Parathyroid adenoma (tissue), 2 donors: Measurements from ENCODE around the gene C2CD2.

Experiments used
- H2AFZ ChIP-seq: fragments of 300-600 bp; sonication (generic); one replicate; pipeline ENCODE4 v1.7.0; 2017; ENCODE audit warnings: antibody characterized with exemption, mild to moderate bottlenecking
- H3K27ac ChIP-seq: fragments of 300-600 bp; sonication (generic); one replicate; pipeline ENCODE4 v1.7.0; 2017
- H3K27me3 ChIP-seq: fragments of 300-600 bp; sonication (generic); one replicate; pipeline ENCODE4 v1.7.0; 2017; ENCODE audit warnings: low read length; ENCODE audit not compliant: control insufficient read depth, insufficient read depth
- H3K36me3 ChIP-seq: fragments of 300-600 bp; sonication (generic); one replicate; pipeline ENCODE4 v1.7.0; 2017; ENCODE audit warnings: low read length; ENCODE audit not compliant: control insufficient read depth, insufficient read depth
- H3K4me1 ChIP-seq: fragments of 300-600 bp; sonication (generic); one replicate; pipeline ENCODE4 v1.7.0; 2017; ENCODE audit warnings: control low read depth
- H3K4me2 ChIP-seq: fragments of 300-600 bp; sonication (generic); one replicate; pipeline ENCODE4 v1.7.0; 2017; ENCODE audit warnings: low read length
- H3K4me3 ChIP-seq: fragments of 300-600 bp; sonication (generic); one replicate; pipeline ENCODE4 v1.7.0; 2017; ENCODE audit warnings: low read depth, low read length
- H3K79me2 ChIP-seq: fragments of 300-600 bp; sonication (generic); one replicate; pipeline ENCODE4 v1.7.0; 2017; ENCODE audit warnings: control low read depth
- H3K9ac ChIP-seq: fragments of 300-600 bp; sonication (generic); one replicate; pipeline ENCODE4 v1.7.0; 2017; ENCODE audit warnings: mild to moderate bottlenecking
- H3K9me3 ChIP-seq: fragments of 300-600 bp; sonication (generic); one replicate; pipeline ENCODE4 v1.7.0; 2017; ENCODE audit warnings: low read length; ENCODE audit not compliant: control insufficient read depth
- TF ChIP-seq, protein P1 (sequence below): fragments of 300-600 bp; sonication (generic); IDR thresholded peaks from one replicate; pipeline ENCODE4 v1.7.0; 2017; ENCODE audit warnings: antibody characterized with exemption, mild to moderate bottlenecking
- donor health status: primary hyperparathyroidism.

The C2CD2 gene

DNA sequence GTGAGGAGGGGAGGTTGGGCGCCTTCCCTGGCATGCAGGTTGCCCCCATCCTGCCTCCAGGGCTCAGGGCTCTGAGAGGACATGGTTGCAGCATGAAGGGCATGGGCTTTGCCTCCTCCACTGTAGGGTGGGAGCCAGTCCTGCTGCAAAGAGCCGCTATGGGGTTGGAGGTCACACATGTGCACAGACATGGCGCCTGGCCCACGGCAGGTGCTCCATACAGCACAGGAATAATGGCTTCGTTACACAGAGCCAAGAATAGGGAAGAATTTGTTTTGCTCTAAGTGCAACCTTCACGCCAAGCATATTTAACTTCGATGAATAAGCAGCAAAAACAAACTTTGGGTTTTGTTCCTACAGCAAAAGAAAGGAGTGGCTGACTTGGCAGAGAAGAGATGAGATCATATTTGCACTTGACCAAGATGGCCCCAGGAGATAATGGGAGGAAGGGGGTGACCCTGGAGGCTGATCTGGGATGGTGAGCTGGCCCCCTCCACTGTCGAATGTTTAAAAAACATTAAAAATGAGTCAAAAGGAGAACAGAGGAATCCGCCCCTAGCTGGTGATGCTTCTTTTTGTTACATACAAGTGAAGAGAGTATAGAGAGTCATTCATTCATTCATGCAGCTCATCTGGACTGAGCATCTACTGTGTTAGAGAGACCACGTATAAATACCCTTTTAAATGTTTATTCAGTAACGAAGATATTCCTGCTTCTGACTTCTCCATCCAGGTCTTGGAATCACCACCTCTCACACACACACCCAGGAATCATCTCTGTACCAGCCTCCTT, 12.4 kb upstream of the C2CD2 start:
- Histone ChIP-seq H3K4me3 (no peak overlapping the region), H3K27ac (no peak overlapping the region), H3K36me3 (no peaks in the 10 kb centered on the region), H3K27me3 (no peaks in the 10 kb centered on the region), H3K79me2 (no peaks in the 10 kb centered on the region), H3K4me2 (peak overlapping the region; percentile 5), H2AFZ (no peak overlapping the region), H3K4me1 (no peaks in the 10 kb centered on the region), H3K9ac (no peak overlapping the region), H3K9me3 (no peaks in the 10 kb centered on the region)
- TF ChIP-seq, protein P1, sequence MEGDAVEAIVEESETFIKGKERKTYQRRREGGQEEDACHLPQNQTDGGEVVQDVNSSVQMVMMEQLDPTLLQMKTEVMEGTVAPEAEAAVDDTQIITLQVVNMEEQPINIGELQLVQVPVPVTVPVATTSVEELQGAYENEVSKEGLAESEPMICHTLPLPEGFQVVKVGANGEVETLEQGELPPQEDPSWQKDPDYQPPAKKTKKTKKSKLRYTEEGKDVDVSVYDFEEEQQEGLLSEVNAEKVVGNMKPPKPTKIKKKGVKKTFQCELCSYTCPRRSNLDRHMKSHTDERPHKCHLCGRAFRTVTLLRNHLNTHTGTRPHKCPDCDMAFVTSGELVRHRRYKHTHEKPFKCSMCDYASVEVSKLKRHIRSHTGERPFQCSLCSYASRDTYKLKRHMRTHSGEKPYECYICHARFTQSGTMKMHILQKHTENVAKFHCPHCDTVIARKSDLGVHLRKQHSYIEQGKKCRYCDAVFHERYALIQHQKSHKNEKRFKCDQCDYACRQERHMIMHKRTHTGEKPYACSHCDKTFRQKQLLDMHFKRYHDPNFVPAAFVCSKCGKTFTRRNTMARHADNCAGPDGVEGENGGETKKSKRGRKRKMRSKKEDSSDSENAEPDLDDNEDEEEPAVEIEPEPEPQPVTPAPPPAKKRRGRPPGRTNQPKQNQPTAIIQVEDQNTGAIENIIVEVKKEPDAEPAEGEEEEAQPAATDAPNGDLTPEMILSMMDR, result no peak

DNA sequence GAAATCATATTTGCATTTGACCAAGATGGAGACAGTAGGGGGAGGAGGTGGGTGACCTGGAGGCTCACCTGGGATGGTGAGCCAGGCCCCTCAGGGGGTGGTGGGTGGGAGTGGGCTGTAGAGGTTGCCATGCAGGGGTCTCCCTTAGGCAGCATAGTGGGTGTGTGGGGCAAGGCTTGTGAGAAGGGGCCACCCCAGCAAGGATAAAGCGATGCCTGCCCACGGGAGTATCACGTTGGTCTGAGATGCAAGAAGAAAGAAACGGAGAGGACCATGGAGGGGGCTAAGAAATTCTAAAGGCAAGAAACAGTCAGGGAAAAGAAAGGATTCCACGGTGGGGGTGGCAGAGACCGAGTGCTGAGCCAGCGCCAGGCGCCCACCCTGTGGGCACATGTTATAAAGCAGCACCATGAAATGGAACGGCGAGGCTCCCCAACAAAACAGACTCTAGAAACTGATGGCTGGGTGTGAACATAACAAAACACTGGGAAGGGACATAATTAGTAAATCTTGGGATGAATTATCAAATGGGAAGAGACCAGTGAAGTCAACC, 11.7 kb upstream of the C2CD2 start:
- Histone ChIP-seq H2AFZ (no peak overlapping the region), H3K4me1 (no peaks in the 10 kb centered on the region), H3K27ac (no peak overlapping the region), H3K9ac (no peak overlapping the region), H3K9me3 (no peaks in the 10 kb centered on the region), H3K79me2 (no peaks in the 10 kb centered on the region), H3K4me3 (no peak overlapping the region), H3K27me3 (no peaks in the 10 kb centered on the region), H3K4me2 (no peak overlapping the region), H3K36me3 (no peaks in the 10 kb centered on the region)
- TF ChIP-seq, protein P1, result no peak

DNA sequence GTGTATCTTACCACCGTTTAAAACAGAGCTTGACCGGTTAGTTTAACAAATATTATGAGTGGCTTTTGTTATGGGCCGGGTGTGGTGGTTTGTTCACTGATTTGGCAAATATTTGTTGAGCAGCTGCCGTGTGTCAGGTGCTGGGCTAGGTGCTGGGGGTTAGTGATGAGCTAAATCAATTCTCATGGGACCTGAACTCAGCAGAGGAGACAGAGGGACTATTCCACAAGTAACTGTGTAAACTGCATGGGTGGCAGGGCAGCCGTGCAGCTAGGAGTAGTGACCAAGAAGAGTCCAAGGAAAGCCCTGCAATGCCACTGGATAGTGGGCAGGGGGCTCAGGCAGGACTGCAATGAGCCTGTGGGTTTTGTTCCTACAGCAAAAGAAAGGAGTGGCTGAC, 11.2 kb upstream of the C2CD2 start:
- Histone ChIP-seq H3K9ac (no peak overlapping the region), H3K27me3 (no peaks in the 10 kb centered on the region), H3K4me2 (no peak overlapping the region), H3K9me3 (no peaks in the 10 kb centered on the region), H3K27ac (no peak overlapping the region), H2AFZ (no peak overlapping the region), H3K4me3 (no peak overlapping the region), H3K79me2 (no peaks in the 10 kb centered on the region), H3K36me3 (no peaks in the 10 kb centered on the region), H3K4me1 (no peaks in the 10 kb centered on the region)
- TF ChIP-seq, protein P1, result no peak

DNA sequence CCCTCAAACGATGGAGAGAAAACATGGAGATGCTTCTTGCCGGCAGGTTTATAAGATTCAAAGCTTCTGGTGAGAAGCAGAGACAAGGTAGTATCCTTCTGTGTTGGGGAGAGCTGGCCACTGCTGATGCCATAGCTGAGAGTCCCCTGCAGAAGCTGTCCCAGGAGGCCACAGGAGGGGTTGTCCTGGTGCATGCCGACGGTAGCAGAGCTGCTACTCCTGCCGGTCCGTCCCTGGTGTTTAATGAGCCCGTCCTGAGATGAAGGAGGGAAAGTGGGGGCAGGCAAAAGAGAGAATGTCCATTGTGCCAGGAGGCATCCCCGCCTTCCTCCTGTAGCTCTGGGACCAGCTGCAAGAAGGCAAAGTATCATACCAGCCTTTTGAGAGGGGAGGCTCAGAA, 10.4 kb upstream of the C2CD2 start:
- no peaks in the 10 kb centered on the region for H3K4me1 ChIP-seq
- TF ChIP-seq, protein P1, result no peak

More for the DNA sequence above, 10.4 kb upstream of the C2CD2 start:
- Histone ChIP-seq H3K4me2 (no peak overlapping the region), H3K27me3 (no peaks in the 10 kb centered on the region), H3K4me3 (no peak overlapping the region), H3K9ac (no peak overlapping the region), H2AFZ (no peak overlapping the region), H3K36me3 (no peaks in the 10 kb centered on the region), H3K79me2 (no peaks in the 10 kb centered on the region), H3K27ac (no peak overlapping the region), H3K9me3 (no peaks in the 10 kb centered on the region)
